OCI-LY3 (cell line): ENCODE results near the gene EYS.

Experiments used
- H2AFZ ChIP-seq: fragments of 200-600, 300-600 bp; shearing (Covaris generic); 2 replicates; pipeline ENCODE4 v1.6.0; 2014; ENCODE audit warnings: antibody characterized with exemption, low read depth, low read length
- H3K27ac ChIP-seq: fragments of 200-600, 300-600 bp; sonication (generic); 2 replicates; pipeline ENCODE4 v1.5.1; 2014; ENCODE audit warnings: mild to moderate bottlenecking, low read length, moderate library complexity, mixed read lengths
- H3K27me3 ChIP-seq: fragments of 200-600, 300-600 bp; sonication (generic); 2 replicates; pipeline ENCODE4 v1.6.1; 2014; ENCODE audit warnings: low read depth, low read length, mixed read lengths
- H3K36me3 ChIP-seq: fragments of 200-600, 300-600 bp; sonication (generic); replicated peaks from 2 replicates; pipeline ENCODE3; 2014; ENCODE audit warnings: low read depth, low read length, mixed read lengths
- H3K4me1 ChIP-seq: fragments of 300-600, 200-600 bp; sonication (generic); 2 replicates; pipeline ENCODE4 v1.6.1; 2014; ENCODE audit warnings: low read length, mixed read lengths
- H3K4me2 ChIP-seq: fragments of 200-600, 300-600 bp; sonication (generic); 2 replicates; pipeline ENCODE4 v1.6.1; 2014; ENCODE audit warnings: low read length, mixed read lengths
- H3K4me3 ChIP-seq: fragments of 300-600, 200-600 bp; sonication (generic); 2 replicates; pipeline ENCODE4 v1.5.1; 2014; ENCODE audit warnings: antibody characterized with exemption, mild to moderate bottlenecking, low read length, moderate library complexity
- H3K79me2 ChIP-seq: fragments of 300-600, 200-600 bp; shearing (Covaris generic); 2 replicates; pipeline ENCODE4 v1.6.1; 2014; ENCODE audit warnings: mild to moderate bottlenecking, low read length, mixed read lengths
- H3K9ac ChIP-seq: fragments of 300-600, 200-600 bp; shearing (Covaris generic); 2 replicates; pipeline ENCODE4 v1.6.0; 2014; ENCODE audit warnings: mild to moderate bottlenecking, low read length, moderate library complexity
- H3K9me3 ChIP-seq: fragments of 200-600, 300-600 bp; shearing (Covaris generic); 2 replicates; pipeline ENCODE4 v1.6.1; 2014; ENCODE audit warnings: low read length, mixed read lengths; ENCODE audit not compliant: insufficient read depth
- H4K20me1 ChIP-seq: fragments of 200-600, 300-600 bp; sonication (generic); 2 replicates; pipeline ENCODE4 v1.6.1; 2016; ENCODE audit warnings: low read length, mixed read lengths; ENCODE audit not compliant: insufficient read depth
- CTCF ChIP-seq: fragments of 200-600, 300-600 bp; sonication (generic); IDR thresholded peaks from 2 replicates; pipeline ENCODE4 v1.5.1; 2014; ENCODE audit warnings: antibody characterized with exemption, low read length, low read depth
- EZH2phosphoT487 ChIP-seq: fragments of 200-600 bp; shearing (Covaris generic); IDR thresholded peaks from 2 replicates; pipeline ENCODE4 v1.6.1; 2018; ENCODE audit warnings: antibody characterized with exemption, mixed run types, low read depth

The EYS gene

GRCh38 chr6:64850121-64850520, 856.9 kb downstream of the EYS start:
- H3K27ac ChIP-seq, result no peak overlapping the region
- no peaks in the 10 kb centered on the region for H4K20me1 ChIP-seq
- H3K4me2 ChIP-seq, result no peak overlapping the region
- H2AFZ ChIP-seq, result no peak overlapping the region
- H3K27me3 ChIP-seq, result no peaks in the 10 kb centered on the region
- no peaks in the 10 kb centered on the region for H3K79me2 ChIP-seq
- no peak overlapping the region for H3K9ac ChIP-seq
- no peak overlapping the region for H3K4me3 ChIP-seq
- TF ChIP-seq EZH2phosphoT487, result no peak
- TF ChIP-seq CTCF, result no peak
- H3K4me1 ChIP-seq, result no peaks in the 10 kb centered on the region
- no peaks in the 10 kb centered on the region for H3K9me3 ChIP-seq
- no peaks in the 10 kb centered on the region for H3K36me3 ChIP-seq

- H3K27ac ChIP-seq, result no peak overlapping the region
Observed at GRCh38 chr6:64848467-64848866, 858.6 kb downstream of the EYS start.

GRCh38 chr6:64847396-64847795, 859.6 kb downstream of the EYS start:
- Histone ChIP-seq H4K20me1 (no peaks in the 10 kb centered on the region), H3K36me3 (no peaks in the 10 kb centered on the region), H3K9me3 (no peaks in the 10 kb centered on the region), H3K4me3 (no peak overlapping the region), H3K27me3 (no peaks in the 10 kb centered on the region), H3K27ac (no peak overlapping the region), H3K9ac (no peak overlapping the region), H3K4me1 (no peaks in the 10 kb centered on the region), H3K79me2 (no peaks in the 10 kb centered on the region), H3K4me2 (no peak overlapping the region), H2AFZ (no peak overlapping the region)
- no peak for TF ChIP-seq EZH2phosphoT487

More at GRCh38 chr6:64848467-64848866, 858.6 kb downstream of the EYS start:
- Histone ChIP-seq H3K4me1 (no peaks in the 10 kb centered on the region), H3K4me3 (no peak overlapping the region), H3K27me3 (no peaks in the 10 kb centered on the region), H3K9me3 (no peaks in the 10 kb centered on the region), H3K4me2 (no peak overlapping the region), H2AFZ (no peak overlapping the region), H3K79me2 (no peaks in the 10 kb centered on the region), H3K9ac (no peak overlapping the region), H3K36me3 (no peaks in the 10 kb centered on the region), H4K20me1 (no peaks in the 10 kb centered on the region)
- TF ChIP-seq CTCF, result no peak
- TF ChIP-seq EZH2phosphoT487, result no peak

GRCh38 chr6:64838726-64839125, 868.3 kb downstream of the EYS start:
- no peaks in the 10 kb centered on the region for H3K79me2 ChIP-seq
- no peak overlapping the region for H3K9ac ChIP-seq
- TF ChIP-seq EZH2phosphoT487, result no peak
- peak; percentile 40 for TF ChIP-seq CTCF
- H3K4me2 ChIP-seq, result no peak overlapping the region
- no peaks in the 10 kb centered on the region for H3K4me1 ChIP-seq
- no peak overlapping the region for H3K4me3 ChIP-seq
- no peaks in the 10 kb centered on the region for H3K27me3 ChIP-seq
- no peaks in the 10 kb centered on the region for H3K36me3 ChIP-seq
- no peak overlapping the region for H2AFZ ChIP-seq
- H4K20me1 ChIP-seq, result no peaks in the 10 kb centered on the region
- no peaks in the 10 kb centered on the region for H3K9me3 ChIP-seq
- no peak overlapping the region for H3K27ac ChIP-seq

- no peaks in the 10 kb centered on the region for H3K4me1 ChIP-seq
- no peaks in the 10 kb centered on the region for H3K9me3 ChIP-seq
- H3K4me2 ChIP-seq, result no peak overlapping the region
- H2AFZ ChIP-seq, result no peak overlapping the region
- no peak overlapping the region for H3K27ac ChIP-seq
- no peaks in the 10 kb centered on the region for H3K36me3 ChIP-seq
- H3K4me3 ChIP-seq, result no peak overlapping the region
- no peaks in the 10 kb centered on the region for H4K20me1 ChIP-seq
- no peak for TF ChIP-seq EZH2phosphoT487
- TF ChIP-seq CTCF, result no peak
- H3K9ac ChIP-seq, result no peak overlapping the region
- no peaks in the 10 kb centered on the region for H3K79me2 ChIP-seq
- H3K27me3 ChIP-seq, result no peaks in the 10 kb centered on the region
Observed at GRCh38 chr6:64831680-64832079, 875.3 kb downstream of the EYS start.
